Lung (tissue), 12 donors: ENCODE data around the gene COPG1. TPM values are rescaled to one million over a fixed set of nuclear protein-coding genes. Genes with fewer than 3 reads are reported as not detected.

Experiments used
- ATAC-seq: fragments of 200-7000 bp; cut with Tn5 transposase; one replicate; pipeline ENCODE4 v1.9.1; 2020; ENCODE audit warnings: moderate number of reproducible peaks; ENCODE audit not compliant: insufficient read depth, low FRiP score
- DNase-seq, 3 donors: peaks; one replicate each; pipeline ENCODE4 v3.0.0-alpha.2; 2013 to 2017
- H3K27ac ChIP-seq, 2 donors: one replicate each; pipeline ENCODE4 v1.5.1; 2013; ENCODE audit warnings: mild to moderate bottlenecking in 2 of 2, moderate library complexity in 2 of 2, control low read depth in 1 of 2, inconsistent platforms in 1 of 2, low read depth in 1 of 2, low read length in 1 of 2
- H3K27me3 ChIP-seq, 3 donors: one replicate each; pipeline ENCODE4 v1.5.1; 2013; ENCODE audit warnings: low read length in 2 of 3; ENCODE audit not compliant: control insufficient read depth in 3 of 3, insufficient read depth in 3 of 3
- H3K36me3 ChIP-seq, 4 donors: one replicate each; pipeline ENCODE4 v1.5.1; 2013; ENCODE audit warnings: low read length in 4 of 4, mild to moderate bottlenecking in 1 of 4, moderate library complexity in 1 of 4; ENCODE audit not compliant: control insufficient read depth in 4 of 4, insufficient read depth in 4 of 4
- H3K4me1 ChIP-seq, 5 donors: one replicate each; pipeline ENCODE4 v1.5.1; 2013; ENCODE audit warnings: low read length in 5 of 5, mild to moderate bottlenecking in 2 of 5, moderate library complexity in 1 of 5; ENCODE audit not compliant: control insufficient read depth in 5 of 5, insufficient read depth in 5 of 5
- H3K4me3 ChIP-seq: one replicate; pipeline ENCODE4 v1.5.1; 2013; ENCODE audit warnings: mild to moderate bottlenecking, control low read depth, moderate library complexity
- H3K9ac ChIP-seq, 2 donors: one replicate each; pipeline ENCODE4 v1.5.1; 2013; ENCODE audit warnings: low read length in 2 of 2, control low read depth in 1 of 2; ENCODE audit not compliant: insufficient read depth in 1 of 2
- H3K9me3 ChIP-seq, 4 donors: one replicate each; pipeline ENCODE4 v1.5.1; 2013; ENCODE audit warnings: low read length in 3 of 4, mild to moderate bottlenecking in 1 of 4, moderate library complexity in 1 of 4; ENCODE audit not compliant: control insufficient read depth in 4 of 4, insufficient read depth in 3 of 4
- CTCF ChIP-seq: IDR thresholded peaks from 2 replicates; pipeline ENCODE4 v1.5.1; 2012; ENCODE audit warnings: mild to moderate bottlenecking; ENCODE audit errors: control extremely low read depth, extremely low read depth
- WGBS, 2 donors: extraction: QIAGEN DNeasy Blood & Tissue Kit; methylation state at CpG; one replicate each; pipeline ENCODE4 v1.1.7; 2013; 5-methylcytosine and 5-hydroxymethylcytosine counted together
- polyA plus RNA-seq, 2 donors: library from polyadenylated mRNA; stranded (reverse); fragments of 200-250 nt; gene quantifications; one replicate each; pipeline ENCODE4 v1.2.1, GENCODE V29; 2013
- total RNA-seq, 2 donors: library from RNA; depleted of rRNA in 1 of 2; stranded (reverse); fragments of >200 nt in 1 of 2; gene quantifications; one replicate each; pipeline ENCODE4 v1.2.1, GENCODE V29; 2014 to 2021
- donor health status: control.
- donor health status: control.
- donor health status: Bipolar disorder and iron deficiency.
- donor health status: healthy.
- donor health status: DM: yes; HTN: yes; CAD: no.

Gene COPG1
- total and polyA plus RNA-seq, 4 donors, result 126 to 234 (median 146) TPM

DNA sequence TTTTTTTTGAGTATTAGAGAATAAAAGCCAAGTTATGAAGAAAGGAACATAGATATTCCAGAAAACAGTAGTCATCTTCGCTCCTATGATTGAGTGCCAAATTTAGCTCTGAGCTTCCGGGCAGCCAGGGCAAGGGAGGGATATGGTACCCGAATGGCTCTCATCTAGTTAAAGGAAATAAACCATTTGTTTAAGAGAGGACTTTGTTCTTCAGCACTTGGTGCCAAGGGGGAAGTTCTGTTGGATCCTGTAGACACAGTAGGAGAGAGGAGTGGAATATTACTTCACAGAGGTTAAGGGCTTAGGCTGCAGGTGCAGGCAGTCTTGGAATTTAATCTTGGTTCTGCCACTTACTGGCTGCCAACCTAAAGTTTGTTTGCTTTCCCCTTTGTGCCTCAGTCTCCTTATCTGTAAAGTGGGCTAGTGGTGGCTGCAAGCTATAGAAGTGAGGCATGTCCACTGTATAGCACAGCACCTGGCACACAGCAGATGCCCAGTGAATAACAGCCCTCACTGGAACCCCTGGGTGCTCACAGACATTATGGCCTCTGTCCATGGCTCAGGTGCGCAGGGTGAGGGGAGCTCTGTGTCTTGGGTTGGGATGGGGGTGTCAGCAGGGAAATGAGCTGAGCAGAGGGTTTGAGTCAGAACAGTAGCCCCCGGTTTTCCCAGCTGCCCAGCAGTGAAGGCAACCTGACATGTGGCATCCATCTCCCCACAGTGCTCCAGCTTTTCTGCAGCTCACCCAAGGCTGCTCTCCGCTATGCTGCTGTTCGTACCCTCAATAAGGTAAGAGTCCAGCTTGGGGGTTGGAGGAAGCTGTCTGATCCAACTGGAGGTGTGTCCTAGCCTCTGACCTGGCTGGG, 10.4 kb downstream of the COPG1 start:
- H3K27me3 ChIP-seq, result no peaks in the 10 kb centered on the region
- no peak overlapping the region for H3K9ac ChIP-seq
- DNase-seq (no peak), ATAC-seq (no peak)
- TF ChIP-seq CTCF, result no peak
- H3K27ac ChIP-seq, result no peak overlapping the region
- WGBS, 2 donors, result 89 to 94% methylated on average over 7 of the region's 7 CpGs
- peaks cover 47 to 83% (median 63%) of the 10 kb centered on the region in 4 donors for H3K36me3 ChIP-seq
- H3K4me3 ChIP-seq, result no peak overlapping the region
- H3K9me3 ChIP-seq, result no peaks in the 10 kb centered on the region
- H3K4me1 ChIP-seq, result no peaks in the 10 kb centered on the region

GRCh38 chr3:129260606-129261005, 11.2 kb downstream of the COPG1 start:
- no peak for ATAC-seq
- DNase-seq, result no peak

DNA sequence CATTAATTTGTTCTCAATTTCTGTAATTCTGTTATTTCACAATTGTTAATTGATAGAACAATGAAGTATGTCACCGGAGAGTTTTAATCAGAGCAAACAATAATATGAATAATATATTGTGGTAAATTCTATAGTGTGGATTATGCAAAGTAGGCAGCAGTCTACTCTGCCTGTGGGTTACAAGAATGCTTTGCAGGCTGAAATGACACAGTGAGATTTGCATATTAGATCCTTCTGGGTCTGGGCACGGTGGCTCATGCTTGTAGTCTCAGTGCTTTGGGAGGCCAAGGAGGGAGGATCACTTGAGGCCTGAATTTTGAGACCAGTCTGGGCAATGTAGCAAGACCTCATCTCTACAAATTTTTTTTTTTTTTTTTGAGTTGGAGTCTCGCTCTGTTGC, 12.5 kb downstream of the COPG1 start:
- peaks cover 46 to 77% (median 59%) of the 10 kb centered on the region in 4 donors for H3K36me3 ChIP-seq
- ATAC-seq (no peak), DNase-seq (no peak)
- H3K4me3 ChIP-seq, result no peak overlapping the region
- no peaks in the 10 kb centered on the region for H3K27me3 ChIP-seq
- no peaks in the 10 kb centered on the region for H3K9me3 ChIP-seq
- H3K27ac ChIP-seq, result no peak overlapping the region
- no peaks in the 10 kb centered on the region for H3K4me1 ChIP-seq
- H3K9ac ChIP-seq, result no peak overlapping the region
- no peak for TF ChIP-seq CTCF
- 97% methylated on average over 3 of the region's 3 CpGs for WGBS, 2 donors

More at GRCh38 chr3:129260606-129261005, 11.2 kb downstream of the COPG1 start:
- Histone ChIP-seq H3K9ac (no peak overlapping the region), H3K27me3 (no peaks in the 10 kb centered on the region), H3K4me3 (no peak overlapping the region), H3K36me3 (peaks cover 46 to 84% (median 64%) of the 10 kb centered on the region in 4 donors), H3K4me1 (no peaks in the 10 kb centered on the region), H3K9me3 (no peaks in the 10 kb centered on the region), H3K27ac (no peak overlapping the region)
- TF ChIP-seq CTCF, result no peak
- 97% methylated on average over 11 of the region's 11 CpGs for WGBS, 2 donors
